A673 (cell line): ENCODE data around the gene MCM3. TPM values are rescaled to one million over a fixed set of nuclear protein-coding genes. Genes with fewer than 3 reads are reported as not detected.

ENCODE experiments used
- BruUV-seq: library from RNA; stranded (reverse); fragments of 400-500 nt; replicated peaks from 2 replicates; lab custom pipeline; 2021; lab: Mats Ljungman, UMichigan
- CTCF ChIA-PET: fragments of 300-600 bp; sonication (Branson Sonifier 250); formaldehyde crosslinking; loops from one replicate; lab custom pipeline; 2022; ENCODE audit warnings: antibody characterized with exemption; lab: Charles Lee
- POLR2A ChIA-PET: fragments of 300-600 bp; sonication (Branson Sonifier 250); formaldehyde crosslinking; loops from one replicate; lab custom pipeline; 2022; ENCODE audit warnings: antibody characterized with exemption; ENCODE audit not compliant: low non-redundant PET; lab: Charles Lee
- DNase-seq: peaks from one replicate; pipeline ENCODE4 v3.0.0-alpha.2; 2015; ENCODE audit warnings: low spot score
- H3K27ac ChIP-seq: fragments of 200-600 bp; sonication (generic); 2 replicates; pipeline ENCODE4 v1.5.1; 2016; ENCODE audit warnings: mixed run types, low read depth, mild to moderate bottlenecking, mixed read lengths, antibody characterized with exemption, low read length; ENCODE audit not compliant: poor library complexity, severe bottlenecking
- H3K27me3 ChIP-seq: fragments of 200-600 bp; sonication (generic); replicated peaks from 2 replicates; pipeline ENCODE4 v1.6.1; 2017; ENCODE audit warnings: mixed run types, low read depth, mild to moderate bottlenecking, mixed read lengths, antibody characterized with exemption, low read length; ENCODE audit not compliant: insufficient read depth, poor library complexity
- H3K36me3 ChIP-seq: fragments of 200-600 bp; sonication (generic); 2 replicates; pipeline ENCODE4 v1.6.1; 2016; ENCODE audit warnings: mixed run types, mild to moderate bottlenecking, mixed read lengths, antibody characterized with exemption, low read length; ENCODE audit not compliant: insufficient read depth, poor library complexity, severe bottlenecking
- H3K4me1 ChIP-seq: fragments of 200-600 bp; sonication (generic); 2 replicates; pipeline ENCODE4 v1.6.1; 2017; ENCODE audit warnings: mixed run types, mild to moderate bottlenecking, mixed read lengths, antibody characterized with exemption, low read length; ENCODE audit not compliant: insufficient read depth, poor library complexity, severe bottlenecking
- H3K4me3 ChIP-seq: fragments of 200-600 bp; sonication (generic); 2 replicates; pipeline ENCODE4 v1.5.1; 2016; ENCODE audit warnings: low read depth, mixed run types, mild to moderate bottlenecking, mixed read lengths, low read length; ENCODE audit not compliant: poor library complexity, severe bottlenecking
- H3K9me3 ChIP-seq: fragments of 200-600 bp; sonication (generic); 2 replicates; pipeline ENCODE4 v1.6.1; 2016; ENCODE audit warnings: mixed run types, low read depth, mild to moderate bottlenecking, mixed read lengths, antibody characterized with exemption, low read length; ENCODE audit not compliant: poor library complexity, severe bottlenecking
- EZH2 ChIP-seq: fragments of 200-600 bp; sonication (generic); IDR thresholded peaks from 2 replicates; pipeline ENCODE4 v1.6.1; 2017; ENCODE audit warnings: borderline replicate concordance, low read depth, mild to moderate bottlenecking, mixed read lengths, antibody characterized with exemption, low read length; ENCODE audit not compliant: poor library complexity, severe bottlenecking
- intact Hi-C: fragments of 100-400 bp; cut with micrococcal nuclease; formaldehyde crosslinking; loops from one replicate; pipeline ENCODE4 v1.10.0; 2022; ENCODE audit not compliant: unreplicated experiment
- total RNA-seq: library from RNA; stranded (reverse); gene quantifications from 2 replicates; pipeline ENCODE4 v1.2.3, GENCODE V29; 2021
- TF ChIP-seq, protein P1 (sequence below): fragments of 300-800, 200-600 bp; sonication (generic); conservative IDR thresholded peaks from 2 replicates; pipeline ENCODE4 v1.5.1; 2017; ENCODE audit warnings: low read depth, mild to moderate bottlenecking, antibody characterized with exemption, low read length, moderate library complexity, mixed read lengths

The MCM3 gene
- total RNA-seq, 1 experiment from 2014 or later = 233 TPM

DNA sequence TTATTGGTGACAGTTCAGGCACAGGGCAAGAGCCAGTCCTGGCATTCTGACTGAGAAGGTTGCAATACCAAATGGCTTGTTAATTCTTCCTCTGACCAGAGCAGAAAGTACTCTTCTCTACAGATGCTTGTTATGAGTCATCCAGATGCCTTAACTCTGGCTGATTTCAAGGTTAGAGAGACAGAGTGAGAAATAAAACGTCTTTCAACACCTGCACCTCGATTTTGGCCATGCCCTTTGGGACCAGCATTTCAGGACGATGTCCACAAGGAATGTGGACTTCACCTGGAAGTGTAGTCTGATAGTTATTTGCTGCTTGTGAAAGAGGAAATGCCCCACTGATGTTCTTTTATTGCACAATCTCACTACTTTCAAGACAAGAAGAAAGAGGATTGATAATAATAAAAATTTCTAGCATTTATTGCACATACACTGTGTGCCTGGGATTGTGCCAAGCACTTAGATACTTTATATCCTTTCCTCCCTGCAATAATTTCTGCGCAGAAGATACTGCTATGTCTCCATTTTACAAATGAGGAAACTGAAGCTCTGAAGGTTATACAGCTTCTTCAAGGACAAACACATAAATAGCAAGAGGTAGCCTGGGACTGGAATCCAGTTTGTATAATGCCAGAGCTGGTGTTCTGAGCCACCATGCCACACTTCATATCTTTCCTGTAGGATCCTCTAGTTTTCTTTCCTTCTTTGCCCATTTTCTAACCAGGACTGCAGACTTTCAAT lies 33.5 kb upstream of the MCM3 start:
- intact Hi-C loops = no loop called here
- no TSS peak for BruUV-seq
- TF ChIP-seq, protein P1, sequence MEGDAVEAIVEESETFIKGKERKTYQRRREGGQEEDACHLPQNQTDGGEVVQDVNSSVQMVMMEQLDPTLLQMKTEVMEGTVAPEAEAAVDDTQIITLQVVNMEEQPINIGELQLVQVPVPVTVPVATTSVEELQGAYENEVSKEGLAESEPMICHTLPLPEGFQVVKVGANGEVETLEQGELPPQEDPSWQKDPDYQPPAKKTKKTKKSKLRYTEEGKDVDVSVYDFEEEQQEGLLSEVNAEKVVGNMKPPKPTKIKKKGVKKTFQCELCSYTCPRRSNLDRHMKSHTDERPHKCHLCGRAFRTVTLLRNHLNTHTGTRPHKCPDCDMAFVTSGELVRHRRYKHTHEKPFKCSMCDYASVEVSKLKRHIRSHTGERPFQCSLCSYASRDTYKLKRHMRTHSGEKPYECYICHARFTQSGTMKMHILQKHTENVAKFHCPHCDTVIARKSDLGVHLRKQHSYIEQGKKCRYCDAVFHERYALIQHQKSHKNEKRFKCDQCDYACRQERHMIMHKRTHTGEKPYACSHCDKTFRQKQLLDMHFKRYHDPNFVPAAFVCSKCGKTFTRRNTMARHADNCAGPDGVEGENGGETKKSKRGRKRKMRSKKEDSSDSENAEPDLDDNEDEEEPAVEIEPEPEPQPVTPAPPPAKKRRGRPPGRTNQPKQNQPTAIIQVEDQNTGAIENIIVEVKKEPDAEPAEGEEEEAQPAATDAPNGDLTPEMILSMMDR = no peak
- no peak for TF ChIP-seq EZH2
- Histone ChIP-seq H3K4me3 (no peak overlapping the region), H3K9me3 (no peaks in the 10 kb centered on the region), H3K4me1 (no peaks in the 10 kb centered on the region), H3K36me3 (no peaks in the 10 kb centered on the region), H3K27me3 (no peaks in the 10 kb centered on the region), H3K27ac (no peak overlapping the region)
- no peak for DNase-seq
- ChIA-PET CTCF (no interaction called here), POLR2A (no interaction called here)

DNA sequence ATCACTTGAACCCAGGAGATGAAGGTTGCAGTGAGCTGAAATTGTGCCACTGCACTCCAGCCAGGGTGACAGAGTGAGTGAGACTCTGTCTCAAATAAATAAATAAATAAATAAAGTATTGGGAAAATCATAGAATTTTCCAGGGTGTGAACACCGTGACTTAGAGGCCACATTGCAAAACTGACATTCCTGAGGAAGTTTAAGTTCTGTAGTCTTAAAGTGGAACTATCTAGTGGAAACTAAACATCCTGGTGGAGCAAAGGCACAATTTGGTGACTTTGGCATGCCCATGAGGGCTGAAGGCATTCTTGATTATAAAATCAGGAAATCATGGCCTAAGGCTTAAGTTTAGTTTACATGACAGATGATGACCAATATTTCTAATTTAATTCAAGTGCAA lies 32.7 kb upstream of the MCM3 start:
- H3K27ac ChIP-seq = no peak overlapping the region
- ChIA-PET POLR2A (no interaction called here), CTCF (no interaction called here)
- no peaks in the 10 kb centered on the region for H3K9me3 ChIP-seq
- H3K36me3 ChIP-seq = no peaks in the 10 kb centered on the region
- H3K4me3 ChIP-seq = no peak overlapping the region
- no peak for DNase-seq
- no peak for TF ChIP-seq EZH2
- TF ChIP-seq, protein P1 = no peak
- no TSS peak for BruUV-seq
- H3K4me1 ChIP-seq = no peaks in the 10 kb centered on the region
- no peaks in the 10 kb centered on the region for H3K27me3 ChIP-seq
- intact Hi-C loops = no loop called here

DNA sequence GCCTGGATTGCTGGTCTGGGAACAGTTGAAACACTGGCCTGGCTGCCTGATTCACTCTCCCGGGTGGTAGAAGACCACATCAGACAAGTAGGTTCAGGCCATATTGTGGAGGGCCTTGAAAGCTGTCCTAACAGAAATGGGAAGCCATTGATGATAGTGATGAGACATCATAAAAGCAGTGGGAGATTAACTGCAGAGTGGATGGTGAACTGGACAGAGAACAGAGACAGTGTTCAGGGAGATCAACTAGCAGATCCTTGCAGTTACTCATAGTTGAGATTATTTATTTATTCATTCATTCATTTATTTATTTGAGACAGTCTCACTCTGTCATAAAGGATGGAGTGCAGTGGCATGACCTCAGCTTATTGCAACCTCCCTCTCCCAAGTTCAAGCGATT lies 30.2 kb upstream of the MCM3 start:
- CTCF ChIA-PET = no interaction called here
- Histone ChIP-seq H3K4me3 (no peak overlapping the region), H3K27me3 (no peaks in the 10 kb centered on the region), H3K36me3 (no peaks in the 10 kb centered on the region), H3K9me3 (no peaks in the 10 kb centered on the region), H3K27ac (no peak overlapping the region), H3K4me1 (no peaks in the 10 kb centered on the region)
- DNase-seq = no peak
- no TSS peak for BruUV-seq
- TF ChIP-seq, protein P1 = no peak
- TF ChIP-seq EZH2 = no peak
- intact Hi-C loops = no loop called here
- POLR2A ChIA-PET = interaction anchor here (0.6 kb wide), 1 partner anchor 30 kb away, joined by 3 read pairs; no protein-coding TSS in a partner anchor
